NCI-H2196 (cell line): ENCODE data around the gene LMBR1.
A peak's percentile ranks its signal among the peaks of the same experiment; 100 is the strongest.
"Not testable (repeated sequence)": the region's sequence is repeated elsewhere in the genome, so short reads cannot be mapped to it uniquely, and the experiment has no call there.

Experiments used
- DNase-seq: peaks from one replicate; lab custom pipeline; 2025; ENCODE audit not compliant: unreplicated experiment; lab: John Stamatoyannopoulos, UW

Gene LMBR1

GRCh38 chr7:156659961-156660360, 233.0 kb downstream of the LMBR1 start:
- DNase-seq, result no peak

DNA sequence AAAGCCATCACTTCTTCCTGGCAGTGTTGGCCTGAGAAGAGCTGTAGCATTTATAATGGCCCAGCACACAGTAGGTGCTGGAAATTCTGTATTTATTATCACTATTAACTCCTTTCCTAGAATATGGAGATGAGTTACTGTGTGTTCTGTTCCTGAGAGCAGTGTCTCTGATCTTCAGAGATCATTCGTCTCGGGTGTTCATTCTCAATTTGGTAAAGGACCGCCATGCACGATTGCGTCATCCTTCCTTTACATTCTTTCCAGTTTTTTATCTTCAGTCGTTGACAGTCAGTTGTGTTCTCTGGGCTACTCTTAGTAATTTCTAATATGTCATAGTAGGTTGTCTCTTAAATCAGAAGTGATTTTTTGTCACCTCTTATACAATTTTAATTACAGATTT, 233.8 kb downstream of the LMBR1 start:
- DNase-seq, result no peak

DNA sequence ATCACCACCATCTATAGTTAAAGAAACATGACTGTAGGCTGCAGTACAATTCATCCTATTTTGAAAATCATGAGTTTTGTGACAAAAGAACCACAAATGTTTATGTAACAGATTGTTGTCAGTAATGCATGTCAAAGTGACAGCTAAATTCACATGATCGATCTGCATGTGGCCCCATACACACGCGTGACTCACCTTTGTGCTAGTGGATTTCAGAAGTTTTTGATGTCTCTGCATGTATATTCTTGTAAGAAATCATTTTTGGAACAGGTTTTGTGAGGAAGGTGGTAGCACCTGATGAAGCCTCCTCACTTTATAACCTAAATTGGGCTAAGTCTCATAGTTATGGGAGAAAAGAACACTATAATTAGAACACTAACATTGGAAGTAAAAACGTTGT, 235.3 kb downstream of the LMBR1 start:
- DNase-seq, result no peak

- DNase-seq, result no peak
Measured at GRCh38 chr7:156656598-156656997, 236.4 kb downstream of the LMBR1 start.

GRCh38 chr7:156655983-156656382, 237.0 kb downstream of the LMBR1 start:
- DNase-seq, result no peak

- DNase-seq, result no peak
Measured at GRCh38 chr7:156655251-156655650, 237.7 kb downstream of the LMBR1 start.

DNA sequence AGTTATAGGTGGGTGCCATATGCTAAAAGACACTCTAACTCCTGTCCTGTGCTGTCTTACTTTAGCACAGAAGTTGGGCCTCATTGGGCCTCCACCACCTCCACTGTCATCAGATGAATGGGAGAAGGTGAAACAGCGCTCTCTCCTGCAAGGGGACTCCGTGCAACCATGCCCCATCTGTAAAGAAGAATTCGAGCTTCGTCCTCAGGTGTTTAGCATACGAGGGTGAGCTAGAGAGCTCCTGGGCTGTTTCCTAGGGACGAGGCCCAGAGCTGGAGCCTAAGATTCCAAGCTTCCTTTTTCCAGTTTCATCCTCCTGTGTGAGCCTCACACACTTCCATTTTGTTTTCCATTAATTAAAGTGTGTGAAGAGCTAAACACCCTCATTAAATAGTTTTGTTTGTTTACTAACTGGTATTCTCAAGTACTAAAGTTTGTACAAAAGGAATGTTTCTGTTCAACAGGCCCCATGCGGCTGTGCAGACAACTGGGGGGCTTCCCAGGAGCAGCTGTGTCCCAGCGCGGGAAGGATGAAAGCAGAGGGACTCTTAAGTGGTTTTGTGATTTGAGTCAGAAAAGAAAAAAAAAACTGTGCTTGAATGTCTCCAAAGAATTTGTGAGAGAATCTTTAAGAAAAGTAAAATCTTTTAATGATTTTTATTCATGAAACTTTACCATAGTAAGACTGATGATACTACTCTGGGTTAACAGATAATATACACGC, 238.3 kb downstream of the LMBR1 start:
- DNase-seq, result no peak

GRCh38 chr7:156652886-156653568, 240.0 kb downstream of the LMBR1 start:
- no peak for DNase-seq

- no peak for DNase-seq
Measured at GRCh38 chr7:156651474-156651873, 241.5 kb downstream of the LMBR1 start.

GRCh38 chr7:156650042-156650441, 242.9 kb downstream of the LMBR1 start:
- DNase-seq, result no peak

GRCh38 chr7:156647330-156647729, 245.7 kb downstream of the LMBR1 start:
- not testable (repeated sequence) for DNase-seq

DNA sequence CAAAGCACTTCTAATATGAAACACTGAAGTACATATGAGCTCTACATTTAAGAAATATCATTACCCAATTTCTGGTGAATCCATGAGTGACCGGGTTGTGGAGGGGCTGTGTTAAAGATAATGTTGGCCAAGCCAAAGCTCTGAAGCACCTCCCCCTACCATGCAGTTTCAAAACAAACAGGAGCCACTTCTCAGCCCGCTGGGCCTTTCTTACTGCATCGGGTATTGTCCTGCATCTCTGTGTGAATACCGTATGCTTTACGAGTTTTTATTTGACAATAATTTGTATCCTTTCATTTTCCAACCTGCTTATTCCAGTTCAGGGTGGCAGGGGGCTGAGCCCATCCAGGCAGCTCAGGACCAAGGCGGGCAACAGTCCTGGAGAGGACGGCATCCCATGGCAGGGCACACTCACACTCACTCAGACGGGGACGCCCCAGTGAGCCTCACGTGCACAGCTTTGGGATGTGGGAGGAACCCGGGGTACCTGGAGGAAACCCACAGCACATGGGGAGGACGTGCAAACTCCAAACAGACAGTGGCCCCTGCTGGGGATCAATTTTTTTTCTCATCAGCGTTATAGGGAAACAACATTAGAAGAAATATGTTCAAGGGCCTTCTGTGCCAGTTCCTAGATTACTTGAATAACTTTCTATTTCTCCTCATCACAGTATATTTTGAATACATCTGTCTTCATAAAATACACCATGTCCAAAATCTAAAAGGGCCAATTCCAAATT, 250.5 kb downstream of the LMBR1 start:
- DNase-seq, result no peak

DNA sequence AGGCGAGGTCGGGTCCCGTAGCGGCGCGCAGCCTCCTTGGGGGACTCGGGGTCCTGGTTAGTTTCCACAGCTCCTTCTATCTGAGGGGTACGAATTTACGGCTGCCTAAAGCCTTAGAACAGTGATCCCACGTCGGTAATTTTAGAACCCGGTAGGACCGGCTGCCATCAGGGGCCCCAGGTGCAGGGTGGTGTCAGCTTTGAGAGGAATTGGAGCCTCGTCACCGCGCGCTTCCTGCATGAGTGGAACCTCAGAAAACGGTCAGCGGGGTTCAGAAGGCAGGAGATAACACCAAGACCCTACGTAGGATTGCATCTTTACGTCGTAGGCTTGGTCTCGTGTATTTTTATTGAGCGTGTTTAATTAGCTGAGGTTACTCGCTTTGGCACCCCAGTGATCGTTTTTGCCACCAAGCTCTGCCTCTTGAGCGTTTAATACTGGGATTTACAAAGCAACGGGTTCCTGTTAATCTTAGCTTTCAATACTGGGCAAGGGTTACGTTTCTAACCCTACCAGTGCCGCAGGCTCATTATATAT, 252.0 kb downstream of the LMBR1 start:
- no peak for DNase-seq

- DNase-seq, result peak; percentile 86
Measured at GRCh38 chr7:156640257-156640948, 252.6 kb downstream of the LMBR1 start, which contains the start of gene RNF32. TSS of gene RNF32 (plus strand) at chr7:156640774. CDS start at chr7:156643878, 3,104 bp downstream.

- no peak for DNase-seq
Measured at GRCh38 chr7:156639426-156640256, 253.3 kb downstream of the LMBR1 start.

- DNase-seq, result no peak
Measured at GRCh38 chr7:156638443-156639077, 254.4 kb downstream of the LMBR1 start.

GRCh38 chr7:156637093-156637492, 255.9 kb downstream of the LMBR1 start:
- DNase-seq, result not testable (repeated sequence)

GRCh38 chr7:156635529-156636385, 257.2 kb downstream of the LMBR1 start:
- no peak for DNase-seq

DNA sequence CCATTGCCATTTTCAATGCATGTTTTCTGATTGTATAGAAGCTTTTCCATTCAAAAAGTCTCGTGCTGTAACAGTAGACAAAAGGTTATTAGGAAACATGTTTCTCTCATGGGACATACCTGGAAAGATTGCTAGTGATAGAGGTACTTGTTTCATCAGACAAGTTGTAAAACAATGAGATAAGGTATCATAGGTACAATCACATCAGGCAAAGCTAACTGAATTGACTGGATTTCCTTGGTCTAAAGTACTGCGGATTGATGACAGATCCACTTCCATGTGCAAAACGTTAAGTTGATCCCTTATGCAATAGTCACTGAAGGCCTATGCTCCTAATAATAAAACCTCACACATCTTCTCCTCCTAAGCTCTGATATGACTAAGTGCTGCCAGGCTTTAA, 258.9 kb downstream of the LMBR1 start:
- no peak for DNase-seq
